Measurements from ENCODE around the gene LRRC23. TPM values are rescaled to one million over a fixed set of nuclear protein-coding genes. Genes with fewer than 3 reads are reported as not detected.

Gene LRRC23
- polyA plus RNA-seq, 1 donor from 2014 or later: 20.5 TPM

GRCh38 chr12:6945613-6946012 lies 41.0 kb downstream of the LRRC23 start:
- peak overlapping the region; percentile 92 for H3K9ac ChIP-seq (ENCODE audit: low read length)
- no peaks in the 10 kb centered on the region for H4K20me1 ChIP-seq (ENCODE audit: insufficient read depth)
- peaks cover 4% of the 10 kb centered on the region for H3F3A ChIP-seq (ENCODE audit: insufficient read depth, low read length, poor library complexity, severe bottlenecking)
- no peaks in the 10 kb centered on the region for H3K9me2 ChIP-seq (ENCODE audit: insufficient read depth, low read length)
- H3K27ac ChIP-seq (ENCODE audit: low read length): no peak overlapping the region
- no peaks in the 10 kb centered on the region for H3K27me3 ChIP-seq (ENCODE audit: insufficient read depth, low read depth, low read length)
- no peak overlapping the region for H3K4me2 ChIP-seq (ENCODE audit: low read length)
- H3K9me3 ChIP-seq (ENCODE audit: low read length): no peaks in the 10 kb centered on the region
- TF ChIP-seq MXI1 (conservative IDR thresholded peaks at IDR 0.05; ENCODE audit: poor library complexity, severe bottlenecking) (no peak), RAD21 (conservative IDR thresholded peaks at IDR 0.05) (no peak), POLR2AphosphoS5 (IDR thresholded peaks at IDR 0.05) (no peak), TAF1 (IDR thresholded peaks at IDR 0.05; ENCODE audit: low read depth) (no peak)
- no peak overlapping the region for H2AFZ ChIP-seq (ENCODE audit: low read depth, low read length)
- H3K79me2 ChIP-seq (replicated peaks; ENCODE audit: insufficient read depth, low read length): no peaks in the 10 kb centered on the region
- peak overlapping the region; percentile 83 for H3K4me3 ChIP-seq (ENCODE audit: low read length)
- H3K36me3 ChIP-seq (ENCODE audit: insufficient read depth, low read length): no peaks in the 10 kb centered on the region

- Histone ChIP-seq H3K36me3 (ENCODE audit: insufficient read depth, low read length) (no peaks in the 10 kb centered on the region), H3F3A (ENCODE audit: insufficient read depth, low read length, poor library complexity, severe bottlenecking) (peaks cover 4% of the 10 kb centered on the region), H4K20me1 (ENCODE audit: insufficient read depth) (no peaks in the 10 kb centered on the region), H3K9ac (ENCODE audit: low read length) (peak overlapping the region; percentile 92), H3K27ac (ENCODE audit: low read length) (no peak overlapping the region), H3K79me2 (replicated peaks; ENCODE audit: insufficient read depth, low read length) (no peaks in the 10 kb centered on the region), H3K9me2 (ENCODE audit: insufficient read depth, low read length) (no peaks in the 10 kb centered on the region), H3K4me2 (ENCODE audit: low read length) (no peak overlapping the region), H3K27me3 (ENCODE audit: insufficient read depth, low read depth, low read length) (no peaks in the 10 kb centered on the region), H3K9me3 (ENCODE audit: low read length) (no peaks in the 10 kb centered on the region), H3K4me3 (ENCODE audit: low read length) (peak overlapping the region; percentile 83), H2AFZ (ENCODE audit: low read depth, low read length) (no peak overlapping the region)
- TF ChIP-seq POLR2AphosphoS5 (IDR thresholded peaks at IDR 0.05) (no peak), RAD21 (conservative IDR thresholded peaks at IDR 0.05) (no peak), TAF1 (IDR thresholded peaks at IDR 0.05; ENCODE audit: low read depth) (no peak), CTCF (IDR thresholded peaks at IDR 0.05; ENCODE audit: poor library complexity, severe bottlenecking) (no peak)
Measured at GRCh38 chr12:6946033-6946919, 41.7 kb downstream of the LRRC23 start.

GRCh38 chr12:6946920-6947374 lies 42.3 kb downstream of the LRRC23 start:
- no peak overlapping the region for H3K9ac ChIP-seq (ENCODE audit: low read length)
- H2AFZ ChIP-seq (ENCODE audit: low read depth, low read length): no peak overlapping the region
- H3K4me2 ChIP-seq (ENCODE audit: low read length): no peak overlapping the region

GRCh38 chr12:6947615-6948014 lies 43.0 kb downstream of the LRRC23 start:
- H3K9me3 ChIP-seq (ENCODE audit: low read length): no peaks in the 10 kb centered on the region
- no peaks in the 10 kb centered on the region for H3K79me2 ChIP-seq (replicated peaks; ENCODE audit: insufficient read depth, low read length)
- no peaks in the 10 kb centered on the region for H3K9me2 ChIP-seq (ENCODE audit: insufficient read depth, low read length)
- TF ChIP-seq EP300 (conservative IDR thresholded peaks at IDR 0.05; ENCODE audit: poor library complexity, severe bottlenecking) (no peak), CTCF (IDR thresholded peaks at IDR 0.05; ENCODE audit: poor library complexity, severe bottlenecking) (no peak), TAF1 (IDR thresholded peaks at IDR 0.05; ENCODE audit: low read depth) (no peak), SMC3 (conservative IDR thresholded peaks at IDR 0.05; ENCODE audit: poor library complexity) (no peak), REST (IDR thresholded peaks at IDR 0.05; ENCODE audit: borderline replicate concordance) (no peak)

More at GRCh38 chr12:6946920-6947374, 42.3 kb downstream of the LRRC23 start:
- Histone ChIP-seq H3K27ac (ENCODE audit: low read length) (no peak overlapping the region), H3K9me2 (ENCODE audit: insufficient read depth, low read length) (no peaks in the 10 kb centered on the region), H3K36me3 (ENCODE audit: insufficient read depth, low read length) (no peaks in the 10 kb centered on the region), H3K9me3 (ENCODE audit: low read length) (no peaks in the 10 kb centered on the region), H3K27me3 (ENCODE audit: insufficient read depth, low read depth, low read length) (no peaks in the 10 kb centered on the region), H3K4me3 (ENCODE audit: low read length) (no peak overlapping the region), H4K20me1 (ENCODE audit: insufficient read depth) (no peaks in the 10 kb centered on the region), H3K79me2 (replicated peaks; ENCODE audit: insufficient read depth, low read length) (no peaks in the 10 kb centered on the region), H3F3A (ENCODE audit: insufficient read depth, low read length, poor library complexity, severe bottlenecking) (peaks cover 4% of the 10 kb centered on the region)
- TF ChIP-seq EZH2 (IDR thresholded peaks at IDR 0.05; ENCODE audit: borderline replicate concordance, insufficient read depth, low read length, poor library complexity, severe bottlenecking) (no peak), EP300 (conservative IDR thresholded peaks at IDR 0.05; ENCODE audit: poor library complexity, severe bottlenecking) (no peak)

More at GRCh38 chr12:6947615-6948014, 43.0 kb downstream of the LRRC23 start:
- Histone ChIP-seq H3F3A (ENCODE audit: insufficient read depth, low read length, poor library complexity, severe bottlenecking) (peaks cover under 1% of the 10 kb centered on the region), H3K4me3 (ENCODE audit: low read length) (no peak overlapping the region), H3K4me2 (ENCODE audit: low read length) (no peak overlapping the region), H3K9ac (ENCODE audit: low read length) (no peak overlapping the region), H3K27ac (ENCODE audit: low read length) (no peak overlapping the region), H3K36me3 (ENCODE audit: insufficient read depth, low read length) (no peaks in the 10 kb centered on the region), H4K20me1 (ENCODE audit: insufficient read depth) (no peaks in the 10 kb centered on the region), H2AFZ (ENCODE audit: low read depth, low read length) (no peak overlapping the region), H3K27me3 (ENCODE audit: insufficient read depth, low read depth, low read length) (no peaks in the 10 kb centered on the region)

Measured in neural cell (in vitro differentiated cells).